GM18858 (cell line): ENCODE results near the gene AGBL3.

Experiments
- ATAC-seq: cut with Tn5 transposase; IDR thresholded peaks from one replicate; pipeline ENCODE4 v1.9.1; 2021; ENCODE audit not compliant: unreplicated experiment

The AGBL3 gene

GRCh38 chr7:135184254-135184841, 198.0 kb downstream of the AGBL3 start:
- ATAC-seq, result no peak
